OCI-LY1 (cell line): ENCODE data around the gene SRSF8.

Experiments used
- EZH2 ChIP-seq: fragments of 200-600 bp; sonication (generic), shearing (Covaris generic); IDR thresholded peaks from 2 replicates; pipeline ENCODE4 v1.8.0; 2017; ENCODE audit warnings: borderline replicate concordance, mixed run types, mild to moderate bottlenecking, antibody characterized with exemption, low read length, moderate library complexity, mixed read lengths
- TF ChIP-seq, protein P1 (sequence below): fragments of 200-600 bp; sonication (generic), shearing (Covaris generic); IDR thresholded peaks from 2 replicates; pipeline ENCODE4 v1.5.1; 2017; ENCODE audit warnings: mild to moderate bottlenecking, antibody characterized with exemption, low read length, moderate library complexity, mixed read lengths

DNA sequence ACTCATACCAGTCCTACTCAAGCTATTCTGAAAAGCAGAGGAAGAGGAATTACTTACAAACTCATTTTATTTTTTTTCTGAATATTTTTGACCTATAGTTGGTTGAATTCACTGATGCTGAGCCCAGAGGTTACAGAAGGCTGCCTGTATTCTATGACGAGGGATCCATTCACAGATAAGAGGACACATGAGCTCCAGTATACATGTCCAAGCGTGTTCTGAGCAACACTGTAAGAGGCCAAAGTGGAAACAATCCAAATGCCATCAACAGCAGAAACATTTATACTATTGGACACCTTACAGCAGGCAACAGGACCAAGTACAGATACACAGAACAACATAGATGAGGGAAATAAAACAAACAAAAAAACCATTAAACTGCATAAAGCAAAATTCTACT lies 31.4 kb upstream of the SRSF8 start:
- TF ChIP-seq, protein P1, sequence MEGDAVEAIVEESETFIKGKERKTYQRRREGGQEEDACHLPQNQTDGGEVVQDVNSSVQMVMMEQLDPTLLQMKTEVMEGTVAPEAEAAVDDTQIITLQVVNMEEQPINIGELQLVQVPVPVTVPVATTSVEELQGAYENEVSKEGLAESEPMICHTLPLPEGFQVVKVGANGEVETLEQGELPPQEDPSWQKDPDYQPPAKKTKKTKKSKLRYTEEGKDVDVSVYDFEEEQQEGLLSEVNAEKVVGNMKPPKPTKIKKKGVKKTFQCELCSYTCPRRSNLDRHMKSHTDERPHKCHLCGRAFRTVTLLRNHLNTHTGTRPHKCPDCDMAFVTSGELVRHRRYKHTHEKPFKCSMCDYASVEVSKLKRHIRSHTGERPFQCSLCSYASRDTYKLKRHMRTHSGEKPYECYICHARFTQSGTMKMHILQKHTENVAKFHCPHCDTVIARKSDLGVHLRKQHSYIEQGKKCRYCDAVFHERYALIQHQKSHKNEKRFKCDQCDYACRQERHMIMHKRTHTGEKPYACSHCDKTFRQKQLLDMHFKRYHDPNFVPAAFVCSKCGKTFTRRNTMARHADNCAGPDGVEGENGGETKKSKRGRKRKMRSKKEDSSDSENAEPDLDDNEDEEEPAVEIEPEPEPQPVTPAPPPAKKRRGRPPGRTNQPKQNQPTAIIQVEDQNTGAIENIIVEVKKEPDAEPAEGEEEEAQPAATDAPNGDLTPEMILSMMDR = no peak
- no peak for TF ChIP-seq EZH2
